ENCODE measurements around the gene SMG6.

SMG6 gene

GRCh38 chr17:2303204-2304188, at the start of gene SMG6, which contains the start of gene SRR:
SMG6 (minus strand) TSS chr17:2303785; CDS start chr17:2303720, 65 bp downstream.
SRR (plus strand) TSS chr17:2303950; CDS start chr17:2315561, 11,611 bp downstream.
- TF ChIP-seq CTCF (conservative IDR thresholded peaks at IDR 0.05): 0 out of 2 replicates have a peak, but pooled peaks have one; percentile 6
- H3K27ac ChIP-seq: peak within 1 kb of the TSS; percentile 90

DNA sequence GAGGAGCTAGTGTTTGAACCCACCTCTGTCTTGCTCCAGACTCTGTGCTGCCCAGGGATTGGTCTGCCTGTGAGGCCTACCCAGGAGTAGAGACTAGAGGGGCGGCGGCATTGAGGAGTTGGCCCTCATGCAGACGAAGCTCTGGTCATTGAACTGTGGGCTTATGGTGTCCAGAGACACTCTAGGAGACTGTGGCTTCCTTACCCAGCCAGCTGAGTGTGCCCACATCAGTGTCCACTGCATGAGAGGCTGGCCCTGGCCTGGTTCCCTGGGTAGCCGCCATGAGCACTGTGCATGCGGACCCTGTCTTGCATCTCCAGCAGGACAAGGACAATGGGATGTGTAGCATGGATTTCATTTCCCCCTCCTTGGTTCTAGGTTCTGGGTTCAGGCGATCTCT, 47.7 kb upstream of the SMG6 start:
- no peak for TF ChIP-seq CTCF (conservative IDR thresholded peaks at IDR 0.05)
- no peak overlapping the region for H3K27ac ChIP-seq

DNA sequence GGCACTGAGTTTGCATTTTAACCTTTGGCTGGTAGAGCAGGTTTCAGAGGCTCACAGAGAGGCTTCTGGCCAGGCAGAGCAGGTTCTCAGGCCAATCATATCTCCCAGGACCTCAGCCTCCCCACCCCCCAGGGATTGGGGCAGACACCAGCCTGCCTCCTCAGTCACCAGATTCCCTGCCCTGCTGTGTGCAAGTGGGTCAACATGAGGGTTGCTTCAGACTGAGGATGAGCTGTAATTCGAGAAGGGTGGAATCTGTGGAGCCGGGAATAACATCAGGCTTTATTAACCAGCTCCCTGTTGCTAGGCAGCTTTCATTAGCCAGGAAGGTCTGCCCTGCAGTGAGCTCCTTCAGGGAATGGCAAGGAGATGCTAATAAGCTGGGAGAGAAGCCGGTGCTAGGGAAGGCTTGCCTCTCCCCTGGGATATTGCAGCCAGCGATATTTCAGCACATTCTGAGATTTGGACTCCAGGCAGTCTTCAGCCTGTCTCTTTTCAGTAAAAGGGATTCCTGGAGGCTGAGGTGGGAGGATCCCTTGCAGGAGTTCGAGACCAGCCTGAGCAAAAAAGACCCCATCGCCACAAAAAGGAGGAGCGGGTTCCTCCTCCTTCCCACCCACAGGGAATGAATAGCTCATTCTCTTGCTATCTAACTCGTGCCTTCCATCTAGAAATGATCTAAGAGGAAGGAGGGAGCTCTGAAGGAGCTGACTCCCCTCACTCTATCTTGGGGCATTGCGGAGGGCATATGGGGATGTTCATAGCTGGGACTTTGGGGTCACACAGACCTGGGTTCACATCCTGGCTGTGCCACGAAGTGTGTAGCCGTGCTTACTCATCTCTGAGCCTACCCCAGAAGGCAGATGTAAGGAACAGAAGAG, 44.5 kb upstream of the SMG6 start:
- peak overlapping the region; percentile 88 for H3K27ac ChIP-seq
- TF ChIP-seq CTCF (conservative IDR thresholded peaks at IDR 0.05): no peak

- peak overlapping the region; percentile 88 for H3K27ac ChIP-seq
- no peak for TF ChIP-seq CTCF (conservative IDR thresholded peaks at IDR 0.05)
These were observed 42.9 kb upstream of the SMG6 start for GRCh38 chr17:2346475-2346874.

- TF ChIP-seq CTCF (conservative IDR thresholded peaks at IDR 0.05): no peak
- H3K27ac ChIP-seq: peak overlapping the region; percentile 65
These were observed 40.9 kb upstream of the SMG6 start for GRCh38 chr17:2344528-2344927.

GRCh38 chr17:2343421-2343820, 39.8 kb upstream of the SMG6 start:
- TF ChIP-seq CTCF (conservative IDR thresholded peaks at IDR 0.05): no peak

GRCh38 chr17:2338315-2338657, 34.7 kb upstream of the SMG6 start:
- H3K27ac ChIP-seq: peak overlapping the region; percentile 98
- TF ChIP-seq CTCF (conservative IDR thresholded peaks at IDR 0.05): no peak

More at GRCh38 chr17:2343421-2343820, 39.8 kb upstream of the SMG6 start:
- H3K27ac ChIP-seq: peak overlapping the region; percentile 65
